Stimulated activated naive B cell treated with anti-CD40 and anti-IgM and Interleukin-4, amounts not matched to agents 10 μg/mL and 1 μg/mL and 100 μg/mL, for 72 hours (primary cell): ENCODE results near the gene DLG5.
A peak's percentile ranks its signal among the peaks of the same experiment; 100 is the strongest.

Experiments
- ATAC-seq, 2 donors: fragments of 150-1000 bp; cut with Tn5 transposase; replicated peaks; 2 replicates each; pipeline ENCODE4 v1.10.0; 2021; ENCODE audit warnings: moderate library complexity in 1 of 2
- DNase-seq: peaks from one replicate; pipeline ENCODE4 v3.0.0; 2021
- H3K27ac Mint-ChIP-seq: one replicate; pipeline ENCODE4 v1.8.0; 2022; ENCODE audit warnings: mild to moderate bottlenecking, mixed read lengths
- H3K27me3 Mint-ChIP-seq, 2 donors: one replicate each; pipeline ENCODE4 v1.8.0; 2022; ENCODE audit warnings: mixed read lengths in 2 of 2
- H3K36me3 Mint-ChIP-seq, 2 donors: one replicate each; pipeline ENCODE4 v1.8.0; 2022; ENCODE audit warnings: mixed read lengths in 2 of 2, mild to moderate bottlenecking in 1 of 2
- H3K4me1 Mint-ChIP-seq, 2 donors: one replicate each; pipeline ENCODE4 v1.8.0; 2022; ENCODE audit warnings: mixed read lengths in 2 of 2, mild to moderate bottlenecking in 1 of 2
- H3K4me3 Mint-ChIP-seq, 2 donors: one replicate each; pipeline ENCODE4 v1.8.0; 2022; ENCODE audit warnings: mild to moderate bottlenecking in 2 of 2, mixed read lengths in 2 of 2, moderate library complexity in 1 of 2
- H3K9me3 Mint-ChIP-seq, 2 donors: one replicate each; pipeline ENCODE4 v1.8.0; 2022; ENCODE audit warnings: mixed read lengths in 2 of 2, mild to moderate bottlenecking in 1 of 2

The DLG5 gene

DNA sequence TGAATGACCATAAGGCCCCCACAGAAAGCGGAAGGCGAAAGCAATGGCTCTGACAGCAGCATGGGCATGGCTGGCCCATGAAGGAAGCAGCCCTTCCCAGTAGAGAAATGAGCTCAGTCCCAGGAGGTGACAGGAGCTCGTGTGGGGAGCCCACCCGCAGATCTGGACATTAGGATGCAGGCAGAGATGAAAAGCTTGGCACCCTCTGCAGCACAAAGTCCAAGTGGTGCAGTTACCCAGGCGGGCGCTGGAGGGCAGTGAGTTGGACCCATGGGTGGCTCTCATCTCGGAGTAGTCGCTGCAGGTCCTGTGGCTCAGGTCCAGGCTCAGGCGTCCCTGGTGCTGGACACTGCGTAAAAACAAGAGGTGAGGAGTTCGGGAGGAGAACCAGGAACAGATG, 109.0 kb downstream of the DLG5 start:
- ATAC-seq (no peak), DNase-seq (no peak)
- Mint-ChIP-seq H3K9me3 (no peaks in the 10 kb centered on the region), H3K27me3 (no peaks in the 10 kb centered on the region), H3K36me3 (no peaks in the 10 kb centered on the region), H3K27ac (no peak overlapping the region), H3K4me1 (no peaks in the 10 kb centered on the region), H3K4me3 (no peak overlapping the region)

DNA sequence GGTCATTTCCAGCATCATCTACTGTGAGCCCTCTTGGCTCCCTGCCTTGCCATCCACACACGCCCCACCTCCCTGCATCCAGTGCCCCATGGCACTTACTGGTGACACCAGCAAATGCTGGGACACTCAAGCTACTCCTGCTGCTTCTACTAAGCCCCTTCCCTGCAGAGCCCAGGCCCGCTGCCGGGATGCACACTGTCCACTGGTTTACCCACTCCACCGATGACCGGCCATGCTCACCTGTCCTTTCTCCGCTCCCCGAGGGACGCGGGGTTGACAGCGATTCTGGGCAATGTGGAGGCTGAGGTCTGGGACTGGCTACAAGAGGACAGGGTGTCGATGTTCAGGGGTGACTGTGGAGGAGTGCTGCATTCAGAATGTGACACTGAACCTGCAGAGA, 110.2 kb downstream of the DLG5 start:
- Mint-ChIP-seq H3K4me1 (no peaks in the 10 kb centered on the region), H3K4me3 (no peak overlapping the region), H3K36me3 (no peaks in the 10 kb centered on the region), H3K27me3 (no peaks in the 10 kb centered on the region), H3K27ac (no peak overlapping the region), H3K9me3 (no peaks in the 10 kb centered on the region)
- DNase-seq (no peak), ATAC-seq (no peak)

DNA sequence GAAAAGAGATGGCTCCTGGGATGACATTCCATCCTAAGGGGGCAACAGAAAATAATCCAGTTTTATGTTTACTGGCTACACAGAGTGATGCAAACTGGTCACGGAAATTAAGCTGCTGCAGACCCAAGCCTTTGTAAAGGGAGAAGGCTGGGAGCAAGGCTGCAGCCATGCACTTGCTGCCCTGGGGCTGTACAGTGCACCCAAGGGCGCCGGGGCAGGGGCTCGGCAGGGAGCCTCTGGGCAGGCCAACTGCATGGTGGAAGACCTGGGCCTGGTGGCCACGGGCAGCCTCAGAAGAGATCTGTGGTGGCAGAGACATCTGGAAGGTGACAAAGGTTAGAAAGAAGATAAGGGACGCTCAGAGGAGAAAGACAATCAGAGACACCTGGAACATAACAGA, 113.8 kb downstream of the DLG5 start:
- no peaks in the 10 kb centered on the region for H3K9me3 Mint-ChIP-seq
- DNase-seq (no peak), ATAC-seq (no peak)
- no peak overlapping the region for H3K4me3 Mint-ChIP-seq
- no peaks in the 10 kb centered on the region for H3K27me3 Mint-ChIP-seq
- no peaks in the 10 kb centered on the region for H3K36me3 Mint-ChIP-seq
- no peaks in the 10 kb centered on the region for H3K4me1 Mint-ChIP-seq
- no peak overlapping the region for H3K27ac Mint-ChIP-seq

DNA sequence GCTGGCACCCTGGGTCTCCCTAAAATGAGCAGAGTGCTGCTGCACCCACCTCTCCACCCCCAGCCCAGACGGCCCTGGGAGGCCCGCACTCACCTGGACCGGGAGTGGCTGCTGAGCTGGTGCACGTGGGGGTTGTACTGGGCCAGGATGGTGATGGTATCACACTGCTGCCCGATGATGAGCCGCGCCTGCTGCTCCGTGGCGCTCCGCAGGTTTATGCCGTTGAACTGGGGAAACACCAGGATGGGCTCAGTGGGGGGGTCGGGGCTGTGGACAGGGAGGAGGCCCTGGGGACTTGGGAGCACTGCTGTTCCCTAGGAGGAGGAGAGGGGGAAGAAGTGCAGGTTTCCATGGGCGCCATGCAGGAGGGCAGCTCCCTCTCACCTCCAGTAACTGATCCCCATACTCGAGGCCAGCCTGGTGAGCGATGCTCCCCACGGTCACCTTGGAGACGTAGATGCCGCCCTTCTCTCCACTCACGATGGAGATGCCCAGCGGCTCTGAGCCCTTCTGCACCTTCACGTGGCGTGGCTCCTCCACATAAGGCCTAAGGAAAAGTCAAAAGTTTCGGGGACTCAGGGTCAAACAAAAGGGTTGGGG, 114.6 kb downstream of the DLG5 start:
- no peaks in the 10 kb centered on the region for H3K27me3 Mint-ChIP-seq
- DNase-seq (no peak), ATAC-seq (no peak)
- no peaks in the 10 kb centered on the region for H3K4me1 Mint-ChIP-seq
- no peaks in the 10 kb centered on the region for H3K36me3 Mint-ChIP-seq
- H3K4me3 Mint-ChIP-seq, result no peak overlapping the region
- no peak overlapping the region for H3K27ac Mint-ChIP-seq
- H3K9me3 Mint-ChIP-seq, result no peaks in the 10 kb centered on the region

DNA sequence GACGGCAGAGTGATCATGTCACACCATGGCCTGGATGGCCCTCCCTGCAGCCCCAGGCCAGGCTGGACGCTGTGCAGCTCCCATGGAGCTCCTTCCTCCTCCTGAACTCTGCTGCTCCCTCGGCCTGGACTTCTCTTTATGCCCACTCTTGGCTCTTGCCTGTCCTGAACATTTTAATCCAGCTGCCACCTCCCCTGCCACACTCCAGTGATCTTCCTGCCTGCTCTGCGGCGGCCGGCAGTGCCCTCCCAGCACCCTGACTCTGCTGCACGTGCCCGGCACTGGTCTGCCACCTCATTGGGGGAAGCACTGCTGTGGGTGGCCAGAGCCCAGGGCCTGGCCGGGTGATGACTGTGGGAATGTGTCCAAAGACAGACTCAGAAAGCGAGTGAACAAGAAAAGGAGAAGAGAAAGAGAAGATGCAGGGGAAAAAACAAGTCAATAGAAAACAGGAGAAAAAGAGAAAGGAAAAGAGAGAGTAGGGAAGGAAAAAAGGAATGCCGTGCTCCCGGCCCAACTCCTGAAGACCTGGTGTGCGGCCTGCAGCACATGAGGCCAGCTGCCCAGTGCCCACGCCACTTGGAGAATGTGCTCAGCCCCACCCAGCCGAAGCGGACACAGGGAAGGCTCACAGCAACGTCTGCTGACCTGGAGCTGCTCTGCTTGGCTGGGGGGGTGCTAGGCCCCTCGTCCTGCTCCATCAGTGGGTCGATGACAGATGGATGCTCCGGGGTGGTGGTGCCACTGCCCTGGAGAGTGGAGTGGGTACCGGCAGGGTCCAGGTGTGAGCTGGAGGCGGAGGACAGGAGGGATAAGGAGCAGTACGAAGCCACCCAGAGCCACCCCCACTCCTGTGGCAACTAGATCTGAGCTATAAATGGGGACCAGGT, 115.9 kb downstream of the DLG5 start:
- no peaks in the 10 kb centered on the region for H3K4me1 Mint-ChIP-seq
- H3K4me3 Mint-ChIP-seq, result no peak overlapping the region
- H3K36me3 Mint-ChIP-seq, result no peaks in the 10 kb centered on the region
- H3K9me3 Mint-ChIP-seq, result no peaks in the 10 kb centered on the region
- H3K27ac Mint-ChIP-seq, result no peak overlapping the region
- no peaks in the 10 kb centered on the region for H3K27me3 Mint-ChIP-seq
- no peak for ATAC-seq
- no peak for DNase-seq

DNA sequence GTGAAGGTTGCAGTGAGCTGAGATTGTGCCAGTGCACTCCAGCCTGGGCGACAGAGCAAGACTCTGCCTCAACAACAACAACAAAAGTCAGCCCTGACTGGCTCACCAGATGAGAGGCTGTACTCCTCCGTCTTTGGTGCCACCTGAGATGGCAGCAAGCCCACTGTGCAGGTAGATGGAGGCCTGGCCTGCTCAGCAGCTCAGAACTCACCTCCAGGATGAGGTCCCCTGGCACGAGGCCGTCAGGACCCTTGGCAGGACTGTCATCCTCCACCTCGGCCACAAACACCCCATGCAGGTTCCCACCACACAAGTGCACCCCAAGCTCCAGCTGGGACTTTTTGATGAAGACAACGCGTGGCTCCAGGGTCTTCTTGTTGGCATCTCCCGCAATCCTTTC, 117.2 kb downstream of the DLG5 start:
- Mint-ChIP-seq H3K4me3 (no peak overlapping the region), H3K27me3 (no peaks in the 10 kb centered on the region), H3K27ac (no peak overlapping the region), H3K4me1 (no peaks in the 10 kb centered on the region), H3K9me3 (no peaks in the 10 kb centered on the region), H3K36me3 (no peaks in the 10 kb centered on the region)
- no peak for DNase-seq
- no peak for ATAC-seq

DNA sequence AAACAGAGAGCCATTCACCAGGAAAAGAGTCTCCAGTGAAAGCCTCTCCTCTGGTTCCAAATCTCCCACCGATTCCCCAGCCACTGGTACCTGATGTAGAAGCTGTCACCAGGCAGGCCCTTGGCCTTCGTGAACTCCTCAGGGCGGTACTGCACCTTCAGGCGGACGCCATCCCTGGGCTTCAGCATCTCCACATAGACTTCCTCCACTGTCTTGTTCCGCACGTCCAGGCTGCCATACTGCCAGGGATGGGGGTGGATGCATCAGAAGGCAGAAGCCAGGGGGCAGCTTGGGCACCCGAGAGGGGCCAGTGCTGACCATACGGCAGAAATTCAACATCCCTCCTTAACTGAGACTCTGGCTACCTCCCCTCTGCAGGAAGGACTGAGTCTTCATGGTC, 118.8 kb downstream of the DLG5 start:
- no peak for ATAC-seq
- Mint-ChIP-seq H3K4me3 (no peak overlapping the region), H3K27ac (no peak overlapping the region), H3K9me3 (no peaks in the 10 kb centered on the region), H3K4me1 (no peaks in the 10 kb centered on the region), H3K36me3 (no peaks in the 10 kb centered on the region), H3K27me3 (no peaks in the 10 kb centered on the region)
- no peak for DNase-seq

DNA sequence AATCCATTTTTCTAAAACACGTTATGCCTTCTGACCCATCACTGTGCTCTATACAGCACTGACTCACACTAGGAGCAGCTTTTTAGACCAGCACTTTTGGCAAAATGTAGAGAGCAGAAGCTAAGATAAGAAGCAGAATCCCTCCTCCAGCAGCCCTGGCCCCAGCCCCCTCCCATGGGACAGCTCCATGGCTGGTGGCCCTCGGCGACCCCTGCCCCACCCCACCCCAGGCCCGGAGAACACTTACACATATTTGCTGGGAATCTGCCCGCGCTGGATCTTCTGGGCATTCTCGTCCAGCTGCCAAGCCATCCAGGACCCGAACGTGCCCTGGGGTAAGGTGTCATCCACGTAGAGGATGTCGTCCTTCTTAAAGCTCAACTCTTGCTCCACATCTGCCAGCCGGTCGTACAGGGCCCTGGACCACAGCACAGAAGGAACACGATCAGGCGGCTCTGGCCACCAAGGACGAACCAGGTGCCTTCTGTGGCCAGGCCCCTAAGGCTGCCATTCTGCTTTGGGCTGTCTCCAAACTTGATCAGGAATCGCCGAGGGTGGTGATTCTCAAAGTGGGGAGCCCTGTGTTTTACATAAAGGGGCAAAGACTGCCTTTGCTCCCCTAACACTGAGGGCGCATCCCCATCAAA, 119.9 kb downstream of the DLG5 start:
- ATAC-seq (no peak), DNase-seq (no peak)
- Mint-ChIP-seq H3K4me1 (no peaks in the 10 kb centered on the region), H3K27ac (no peak overlapping the region), H3K4me3 (no peak overlapping the region), H3K27me3 (no peaks in the 10 kb centered on the region), H3K36me3 (no peaks in the 10 kb centered on the region), H3K9me3 (no peaks in the 10 kb centered on the region)

DNA sequence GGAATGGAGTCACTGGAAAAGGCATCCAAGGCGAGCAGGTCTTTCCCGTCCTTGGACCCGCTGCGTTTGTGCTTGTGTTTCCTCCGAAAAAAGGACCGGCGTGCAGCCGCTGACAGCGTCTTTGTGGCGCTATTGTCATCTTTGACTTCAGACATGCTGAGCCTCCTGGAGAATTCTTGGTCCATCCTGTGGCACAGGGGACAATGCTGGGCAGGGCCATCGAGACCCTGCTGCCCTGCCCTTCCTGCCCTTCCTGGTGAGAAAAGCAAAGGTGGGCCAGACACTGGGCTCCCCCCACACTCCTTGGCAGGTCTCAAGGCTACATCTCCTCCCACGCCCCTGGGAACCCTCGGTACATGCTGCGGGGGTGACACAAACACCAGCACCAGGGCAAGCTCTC, 120.9 kb downstream of the DLG5 start:
- ATAC-seq (no peak), DNase-seq (no peak)
- no peak overlapping the region for H3K27ac Mint-ChIP-seq
- H3K4me1 Mint-ChIP-seq, result no peaks in the 10 kb centered on the region
- H3K36me3 Mint-ChIP-seq, result no peaks in the 10 kb centered on the region
- no peaks in the 10 kb centered on the region for H3K9me3 Mint-ChIP-seq
- no peak overlapping the region for H3K4me3 Mint-ChIP-seq
- H3K27me3 Mint-ChIP-seq, result no peaks in the 10 kb centered on the region

DNA sequence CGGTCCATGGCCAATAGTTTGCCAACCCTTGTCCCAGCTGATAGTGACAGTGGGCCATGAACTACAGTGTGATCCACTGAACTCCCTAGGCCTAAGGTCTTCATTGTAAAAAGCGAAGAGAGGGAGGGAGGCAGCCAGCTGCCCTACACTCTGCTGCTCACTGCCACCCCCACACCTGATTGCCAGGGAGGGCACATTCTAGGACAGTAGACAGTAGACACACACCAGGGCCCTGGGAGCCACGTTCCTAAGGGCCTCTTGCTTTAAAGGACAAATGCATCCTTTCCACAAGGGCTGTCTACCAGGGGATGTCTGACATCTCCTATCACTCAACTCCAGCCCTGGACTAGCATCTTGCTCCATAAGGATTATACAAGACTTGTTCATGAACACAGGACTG, 122.2 kb downstream of the DLG5 start:
- no peak for DNase-seq
- no peak overlapping the region for H3K4me3 Mint-ChIP-seq
- H3K27me3 Mint-ChIP-seq, result no peaks in the 10 kb centered on the region
- no peaks in the 10 kb centered on the region for H3K9me3 Mint-ChIP-seq
- H3K36me3 Mint-ChIP-seq, result no peaks in the 10 kb centered on the region
- no peak overlapping the region for H3K27ac Mint-ChIP-seq
- ATAC-seq, result no peak
- no peaks in the 10 kb centered on the region for H3K4me1 Mint-ChIP-seq

DNA sequence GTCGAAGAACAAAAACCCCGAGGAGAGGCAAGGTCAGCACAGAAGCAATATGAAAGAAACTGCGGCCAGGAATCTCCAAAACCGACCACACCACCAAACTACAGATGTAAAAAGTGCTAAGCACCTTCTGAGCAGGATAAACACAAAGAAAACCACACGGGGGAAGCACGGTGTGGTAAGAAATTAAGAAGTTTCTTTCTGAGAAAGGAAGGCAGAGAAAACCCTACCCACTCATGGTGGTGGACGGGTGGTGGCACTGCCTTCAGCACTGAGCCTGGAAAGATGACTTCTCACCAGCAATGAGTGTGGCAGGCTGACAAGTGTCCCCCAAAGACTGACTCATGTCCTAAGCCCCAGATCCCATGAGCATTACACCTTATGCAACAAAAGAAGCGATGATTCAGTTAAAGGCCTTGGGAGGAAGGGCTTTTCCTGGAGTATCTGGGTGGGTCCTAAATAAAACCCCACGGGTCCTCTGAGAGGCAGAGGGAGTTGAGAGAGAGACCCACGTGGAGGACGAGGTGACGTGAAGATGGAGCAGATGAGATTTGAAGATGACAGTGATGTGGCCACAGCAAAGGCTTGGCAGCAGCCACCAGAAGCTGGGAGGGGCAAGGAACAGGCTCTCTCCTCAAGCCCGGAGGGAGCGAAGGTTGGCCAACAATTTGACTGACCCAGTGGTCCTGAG, 124.9 kb downstream of the DLG5 start:
- ATAC-seq (peak; percentile 44 to 50), DNase-seq (no peak)
- Mint-ChIP-seq H3K36me3 (no peaks in the 10 kb centered on the region), H3K4me3 (no peak overlapping the region), H3K27me3 (no peaks in the 10 kb centered on the region), H3K27ac (no peak overlapping the region), H3K4me1 (no peaks in the 10 kb centered on the region), H3K9me3 (no peaks in the 10 kb centered on the region)

DNA sequence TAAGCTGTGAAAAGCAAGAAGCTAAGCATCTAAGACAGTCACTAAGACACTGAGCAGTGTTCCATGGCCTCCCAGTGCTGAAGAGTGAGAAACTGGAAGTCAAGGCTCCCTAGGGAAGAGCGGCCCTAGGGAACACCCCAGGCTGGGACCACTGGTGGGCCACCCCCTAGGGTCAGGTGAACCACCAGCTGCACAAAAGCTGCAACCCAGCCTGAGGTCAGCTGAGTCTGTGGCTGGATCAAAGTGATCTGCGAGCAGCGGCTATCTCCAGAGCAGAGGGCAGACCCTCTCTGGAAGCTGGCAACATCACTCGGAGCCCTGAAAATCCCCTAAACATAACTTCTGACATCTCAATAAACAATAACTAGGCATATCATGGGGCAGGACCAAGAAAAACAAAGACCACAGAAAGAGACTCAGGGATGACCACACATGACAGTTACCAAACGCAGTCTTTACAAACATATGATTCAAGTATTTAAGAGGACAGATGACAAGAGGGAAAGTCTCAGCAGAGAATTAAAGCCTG, 125.8 kb downstream of the DLG5 start:
- DNase-seq (no peak), ATAC-seq (no peak)
- Mint-ChIP-seq H3K9me3 (no peaks in the 10 kb centered on the region), H3K27me3 (no peaks in the 10 kb centered on the region), H3K27ac (no peak overlapping the region), H3K36me3 (no peaks in the 10 kb centered on the region), H3K4me1 (no peaks in the 10 kb centered on the region), H3K4me3 (no peak overlapping the region)

DNA sequence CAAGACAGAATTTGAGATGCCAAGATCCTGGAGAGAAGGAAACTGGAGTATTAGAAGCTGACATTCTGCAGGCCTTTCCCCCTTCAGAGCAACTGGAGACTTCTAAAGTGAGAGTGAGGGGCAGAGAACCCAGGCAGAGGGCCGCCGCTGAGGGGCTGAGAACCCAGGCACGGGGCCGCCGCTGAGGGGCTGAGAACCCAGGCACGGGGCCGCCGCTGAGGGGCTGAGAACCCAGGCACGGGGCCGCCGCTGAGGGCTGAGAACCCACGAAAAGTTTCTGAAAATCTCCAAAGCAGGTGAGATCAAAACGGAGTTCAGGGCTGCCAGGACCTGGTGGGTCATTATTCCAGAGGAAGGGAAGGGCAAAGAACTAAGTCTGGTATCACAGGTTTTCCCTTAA, 126.2 kb downstream of the DLG5 start:
- H3K36me3 Mint-ChIP-seq, result no peaks in the 10 kb centered on the region
- H3K27me3 Mint-ChIP-seq, result no peaks in the 10 kb centered on the region
- no peaks in the 10 kb centered on the region for H3K9me3 Mint-ChIP-seq
- ATAC-seq (no peak), DNase-seq (no peak)
- H3K27ac Mint-ChIP-seq, result no peak overlapping the region
- no peak overlapping the region for H3K4me3 Mint-ChIP-seq
- H3K4me1 Mint-ChIP-seq, result no peaks in the 10 kb centered on the region

DNA sequence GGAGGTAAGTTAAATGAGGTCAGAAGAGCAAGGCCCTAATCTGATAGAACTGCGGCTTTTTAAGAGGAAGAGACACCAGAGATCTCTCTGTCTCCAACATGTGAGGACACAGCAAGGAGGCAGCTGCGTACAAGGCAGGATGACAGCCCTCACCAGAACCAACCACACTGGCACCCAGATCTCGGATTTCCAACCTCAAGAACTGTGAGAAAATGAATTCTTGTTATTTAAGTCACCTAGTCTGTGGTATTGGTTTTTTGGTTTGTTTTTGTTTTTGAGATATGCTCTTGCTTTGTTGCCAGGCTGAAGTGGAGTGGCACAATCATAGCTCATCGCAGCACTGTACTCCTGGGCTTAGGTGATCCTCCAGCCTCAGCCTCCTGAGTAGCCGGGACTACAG, 127.2 kb downstream of the DLG5 start:
- H3K4me1 Mint-ChIP-seq, result no peaks in the 10 kb centered on the region
- no peaks in the 10 kb centered on the region for H3K27me3 Mint-ChIP-seq
- no peak overlapping the region for H3K27ac Mint-ChIP-seq
- DNase-seq (no peak), ATAC-seq (no peak)
- no peak overlapping the region for H3K4me3 Mint-ChIP-seq
- no peaks in the 10 kb centered on the region for H3K36me3 Mint-ChIP-seq
- H3K9me3 Mint-ChIP-seq, result no peaks in the 10 kb centered on the region
